BE2C (cell line): ENCODE measurements around the gene SNX27.
A peak's percentile ranks its signal among the peaks of the same experiment; 100 is the strongest.
"Not testable (repeated sequence)": the region's sequence is repeated elsewhere in the genome, so short reads cannot be mapped to it uniquely, and the experiment has no call there.

ENCODE experiments used
- DNase-seq: peaks from one replicate; pipeline ENCODE4 v3.0.0-alpha.2; 2020
- H3K27me3 ChIP-seq: fragments of 250-450 bp; sonication (Bioruptor Pico); 2 replicates; pipeline ENCODE4 v1.5.1; 2020; ENCODE audit warnings: mild to moderate bottlenecking
- H3K36me3 ChIP-seq: fragments of 250-450 bp; sonication (Bioruptor Pico); 2 replicates; pipeline ENCODE4 v1.5.1; 2020; ENCODE audit warnings: mild to moderate bottlenecking
- H3K4me1 ChIP-seq: fragments of 250-450 bp; sonication (Bioruptor Pico); 2 replicates; pipeline ENCODE4 v1.5.1; 2020
- H3K4me3 ChIP-seq: 2 replicates; pipeline ENCODE4 v1.5.1; 2011; ENCODE audit warnings: low read depth, low read length
- H3K9me3 ChIP-seq: fragments of 250-450 bp; sonication (Bioruptor Pico); 2 replicates; pipeline ENCODE4 v1.5.1; 2020
- TF ChIP-seq, protein P1 (sequence below): IDR thresholded peaks from 2 replicates; pipeline ENCODE4 v1.5.1; 2012; ENCODE audit warnings: mild to moderate bottlenecking, low read depth, low read length

SNX27 gene

DNA sequence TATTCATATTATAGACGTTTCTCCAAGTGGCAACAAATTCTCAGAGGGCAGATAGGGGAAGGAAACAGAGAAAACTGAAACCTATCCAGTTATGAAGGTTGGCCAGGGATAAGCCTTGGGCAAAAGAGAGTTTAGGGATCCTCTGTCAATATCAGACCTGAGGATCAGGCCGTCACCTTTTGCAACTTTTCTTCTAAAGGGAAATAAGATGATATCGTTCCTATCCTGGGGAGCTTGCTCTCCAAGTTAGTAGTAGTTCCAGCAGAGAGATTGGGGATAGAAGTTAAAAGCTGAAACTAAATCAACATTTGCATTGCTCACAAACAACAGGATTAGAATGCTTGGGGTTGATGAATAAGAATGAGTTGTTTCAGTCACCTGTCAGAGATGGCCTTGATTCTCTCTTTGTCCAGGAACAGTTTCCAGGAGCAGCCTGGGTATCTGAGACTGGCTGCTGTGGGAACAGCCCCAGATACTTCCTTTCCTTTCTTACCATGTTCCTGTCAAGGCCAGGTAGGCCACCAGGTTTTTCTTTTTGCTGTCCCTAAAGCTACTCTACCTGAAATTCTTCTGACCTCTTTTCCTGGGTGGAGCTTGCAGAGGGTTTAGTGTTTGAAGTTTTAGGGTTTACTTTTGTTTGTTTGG, 112.0 kb downstream of the SNX27 start:
- H3K27me3 ChIP-seq: no peaks in the 10 kb centered on the region
- TF ChIP-seq, protein P1, sequence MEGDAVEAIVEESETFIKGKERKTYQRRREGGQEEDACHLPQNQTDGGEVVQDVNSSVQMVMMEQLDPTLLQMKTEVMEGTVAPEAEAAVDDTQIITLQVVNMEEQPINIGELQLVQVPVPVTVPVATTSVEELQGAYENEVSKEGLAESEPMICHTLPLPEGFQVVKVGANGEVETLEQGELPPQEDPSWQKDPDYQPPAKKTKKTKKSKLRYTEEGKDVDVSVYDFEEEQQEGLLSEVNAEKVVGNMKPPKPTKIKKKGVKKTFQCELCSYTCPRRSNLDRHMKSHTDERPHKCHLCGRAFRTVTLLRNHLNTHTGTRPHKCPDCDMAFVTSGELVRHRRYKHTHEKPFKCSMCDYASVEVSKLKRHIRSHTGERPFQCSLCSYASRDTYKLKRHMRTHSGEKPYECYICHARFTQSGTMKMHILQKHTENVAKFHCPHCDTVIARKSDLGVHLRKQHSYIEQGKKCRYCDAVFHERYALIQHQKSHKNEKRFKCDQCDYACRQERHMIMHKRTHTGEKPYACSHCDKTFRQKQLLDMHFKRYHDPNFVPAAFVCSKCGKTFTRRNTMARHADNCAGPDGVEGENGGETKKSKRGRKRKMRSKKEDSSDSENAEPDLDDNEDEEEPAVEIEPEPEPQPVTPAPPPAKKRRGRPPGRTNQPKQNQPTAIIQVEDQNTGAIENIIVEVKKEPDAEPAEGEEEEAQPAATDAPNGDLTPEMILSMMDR: no peak
- H3K9me3 ChIP-seq: no peaks in the 10 kb centered on the region; the same call in 1 of the 2 replicates
- H3K4me1 ChIP-seq: peaks cover 20% of the 10 kb centered on the region
- no peak for DNase-seq
- no peaks in the 10 kb centered on the region for H3K36me3 ChIP-seq
- no peak overlapping the region for H3K4me3 ChIP-seq

DNA sequence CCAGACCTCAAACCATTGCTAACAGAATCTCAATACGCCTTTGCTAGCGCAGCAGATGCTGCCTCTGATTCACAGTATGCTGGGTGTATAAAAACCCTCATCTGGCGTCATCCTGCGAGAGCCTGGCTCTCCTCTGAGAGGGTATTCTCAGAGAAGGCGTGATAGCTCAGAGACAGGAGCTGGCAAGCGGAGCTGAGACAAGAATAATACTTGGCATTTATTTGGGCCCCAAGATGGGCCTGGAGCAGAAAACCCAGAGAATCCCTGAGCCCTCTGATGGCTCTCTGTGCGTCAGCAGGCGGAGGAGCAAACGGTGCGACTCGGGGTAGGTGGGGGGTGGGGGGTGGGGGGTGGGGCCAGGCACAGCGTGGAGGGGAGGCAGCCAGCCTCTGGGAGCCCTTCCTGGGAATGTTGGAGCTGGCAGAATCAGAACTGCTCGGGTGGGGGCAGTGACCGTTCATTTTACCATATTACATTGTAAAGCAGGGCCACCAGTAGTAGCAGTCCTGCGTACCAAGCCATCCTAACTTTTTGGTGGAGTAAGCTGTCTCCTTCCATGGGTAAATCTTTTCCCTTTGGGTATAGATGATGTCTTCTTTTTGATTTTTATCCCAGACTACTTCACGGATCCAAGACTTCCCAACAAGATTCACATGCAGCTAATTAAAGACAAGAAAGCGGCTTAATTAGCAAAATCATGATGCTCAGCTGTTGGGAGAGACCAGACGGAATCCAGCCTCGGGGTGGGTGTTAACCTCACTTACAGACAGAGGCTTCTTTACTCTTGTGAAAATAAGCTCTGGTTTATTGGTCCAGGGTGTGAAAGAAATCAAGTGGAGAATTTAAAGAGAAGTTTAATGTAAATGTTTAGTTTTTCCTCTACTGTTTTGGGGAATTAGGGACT, 116.6 kb downstream of the SNX27 start:
- TF ChIP-seq, protein P1: no peak
- H3K27me3 ChIP-seq: no peaks in the 10 kb centered on the region
- H3K9me3 ChIP-seq: no peaks in the 10 kb centered on the region
- H3K4me1 ChIP-seq: peaks cover 10% of the 10 kb centered on the region
- peak; percentile 50 for DNase-seq
- H3K36me3 ChIP-seq: no peaks in the 10 kb centered on the region
- H3K4me3 ChIP-seq: peak overlapping the region; percentile 37

DNA sequence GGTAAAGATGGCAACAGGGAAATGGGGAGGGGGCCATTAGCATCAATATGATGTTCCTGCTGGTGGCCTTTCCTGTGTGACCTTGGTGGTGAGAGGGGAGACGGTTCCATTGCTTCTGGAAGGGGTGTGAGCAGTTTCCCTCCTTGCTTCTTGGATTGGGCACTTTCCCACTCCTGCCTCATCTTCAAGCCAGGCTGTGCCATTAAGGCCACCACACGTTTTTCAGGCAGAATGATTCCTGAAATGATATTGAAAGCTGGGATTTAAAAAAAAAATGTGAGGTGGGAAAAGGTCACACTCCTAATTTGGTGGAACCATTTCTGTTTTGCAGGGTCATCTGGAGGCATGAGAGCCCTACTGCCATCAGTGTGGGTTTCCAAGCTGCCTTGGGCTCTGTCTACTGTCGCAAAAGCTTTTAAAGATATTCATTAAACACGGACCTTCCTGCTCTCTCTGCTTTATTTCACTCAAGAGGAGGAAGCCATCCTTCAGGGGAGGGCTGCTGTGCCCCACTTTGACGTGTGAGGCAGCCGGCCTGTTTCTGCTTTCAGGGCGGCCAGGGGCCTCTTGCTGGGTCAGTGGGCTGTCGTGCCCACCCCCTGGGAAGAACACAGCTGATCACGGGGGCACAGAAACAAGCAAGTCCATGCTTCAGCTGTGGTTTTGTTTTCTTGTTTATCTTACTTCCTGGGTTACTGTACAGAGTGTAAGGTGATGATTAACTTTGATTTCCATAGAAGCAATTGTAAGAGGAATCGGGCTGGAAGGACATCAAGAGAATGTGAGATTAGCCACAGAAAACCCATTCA, 117.5 kb downstream of the SNX27 start:
- H3K9me3 ChIP-seq: no peaks in the 10 kb centered on the region
- DNase-seq: no peak
- H3K4me3 ChIP-seq: no peak overlapping the region
- no peaks in the 10 kb centered on the region for H3K27me3 ChIP-seq
- H3K36me3 ChIP-seq: no peaks in the 10 kb centered on the region
- TF ChIP-seq, protein P1: no peak
- H3K4me1 ChIP-seq: peaks cover 10% of the 10 kb centered on the region

DNA sequence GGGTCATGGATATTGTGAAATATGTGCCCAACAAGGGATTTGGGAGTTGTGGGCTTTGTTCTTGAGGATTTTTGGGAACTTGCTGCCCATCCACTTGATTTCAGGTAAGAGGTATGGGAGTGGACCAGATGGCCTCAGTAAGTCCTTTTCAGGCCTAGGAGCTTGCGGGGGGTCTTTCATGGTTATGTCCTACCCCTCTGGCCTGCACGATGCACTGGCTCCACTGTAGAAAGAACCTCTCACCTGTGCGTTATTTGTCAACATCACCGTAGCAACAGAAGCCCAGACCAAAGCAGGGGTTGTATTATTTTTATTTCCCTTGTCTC, 118.1 kb downstream of the SNX27 start:
- Histone ChIP-seq H3K36me3 (no peaks in the 10 kb centered on the region), H3K9me3 (no peaks in the 10 kb centered on the region), H3K4me3 (no peak overlapping the region), H3K4me1 (peaks cover 10% of the 10 kb centered on the region), H3K27me3 (no peaks in the 10 kb centered on the region)
- DNase-seq: no peak
- TF ChIP-seq, protein P1: no peak

DNA sequence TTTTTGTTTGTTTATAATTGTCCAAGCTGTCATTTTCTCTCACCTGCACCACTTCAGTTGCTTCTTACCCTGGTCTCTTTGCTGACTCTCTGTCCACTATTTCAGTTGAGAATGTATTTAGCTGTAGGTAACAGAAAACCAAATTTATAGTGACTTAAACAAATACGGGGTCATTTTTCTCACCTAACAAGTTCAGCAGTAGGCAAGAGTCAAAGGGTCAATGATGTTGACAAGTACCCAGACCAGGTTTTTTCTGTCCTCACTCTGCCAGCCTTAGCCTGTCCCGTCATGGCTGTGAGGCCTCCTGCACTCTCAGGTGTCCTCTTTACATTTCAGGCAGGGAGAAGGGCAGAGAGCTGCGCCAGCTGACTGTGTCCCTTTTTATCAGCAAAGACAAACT, 121.3 kb downstream of the SNX27 start:
- H3K36me3 ChIP-seq: no peaks in the 10 kb centered on the region
- TF ChIP-seq, protein P1: no peak
- peaks cover 10% of the 10 kb centered on the region for H3K4me1 ChIP-seq
- no peak overlapping the region for H3K4me3 ChIP-seq
- DNase-seq: no peak
- no peaks in the 10 kb centered on the region for H3K27me3 ChIP-seq
- H3K9me3 ChIP-seq: peaks cover 6% of the 10 kb centered on the region

DNA sequence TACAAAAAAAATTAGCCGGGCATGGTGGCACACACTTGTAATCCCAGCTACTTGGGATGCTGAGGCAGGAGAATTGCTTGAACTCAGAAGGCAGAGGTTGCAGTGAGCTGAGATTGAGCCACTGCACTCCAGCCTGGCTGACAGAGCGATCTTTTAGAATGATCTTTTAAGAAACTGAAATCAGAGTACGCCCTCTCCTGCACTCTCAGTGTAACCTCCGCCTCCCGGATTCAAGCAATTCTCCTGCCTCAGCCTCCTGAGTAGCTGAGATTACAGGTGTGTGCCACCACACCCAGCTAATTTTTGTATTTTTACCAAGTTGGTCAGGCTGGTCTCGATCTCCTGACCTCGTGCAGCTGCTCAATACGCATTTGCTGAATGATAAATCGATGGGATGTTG, 122.1 kb downstream of the SNX27 start:
- not testable (repeated sequence) for H3K9me3 ChIP-seq, H3K4me1 ChIP-seq, H3K36me3 ChIP-seq, H3K27me3 ChIP-seq, DNase-seq, H3K4me3 ChIP-seq
